B cell (primary cell): ENCODE data around the gene PGM5.

ENCODE experiments used
- EZH2 ChIP-seq: IDR thresholded peaks from 2 replicates; pipeline ENCODE4 v1.6.1; 2012; ENCODE audit warnings: borderline replicate concordance, low read depth, mild to moderate bottlenecking, moderate library complexity, low read length; ENCODE audit not compliant: insufficient read depth, poor library complexity, severe bottlenecking
- TF ChIP-seq, protein P1 (sequence below): fragments of 200-600 bp; IDR thresholded peaks from one replicate; pipeline ENCODE4 v1.8.0; 2022; ENCODE audit warnings: antibody characterized with exemption, mild to moderate bottlenecking

DNA sequence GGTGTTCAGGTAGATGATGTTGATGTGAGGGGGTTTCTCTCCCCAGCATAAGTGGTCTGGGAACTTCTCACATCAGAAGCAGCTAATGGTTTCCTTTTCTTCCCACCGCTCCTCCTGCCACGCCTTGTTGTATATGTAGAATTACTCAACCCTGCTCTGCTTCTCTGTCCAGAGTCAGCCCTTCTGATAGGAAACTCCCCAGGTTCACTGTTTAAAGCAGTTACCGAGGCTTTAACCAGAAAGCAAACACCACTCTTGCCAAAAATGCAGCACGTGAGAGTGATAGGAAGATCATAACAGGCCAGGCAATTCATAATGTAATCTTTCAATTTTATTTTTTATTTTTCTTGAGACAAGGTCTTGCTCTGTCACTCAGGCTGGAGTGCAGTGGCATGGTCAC is 194.8 kb downstream of the PGM5 start:
- TF ChIP-seq, protein P1, sequence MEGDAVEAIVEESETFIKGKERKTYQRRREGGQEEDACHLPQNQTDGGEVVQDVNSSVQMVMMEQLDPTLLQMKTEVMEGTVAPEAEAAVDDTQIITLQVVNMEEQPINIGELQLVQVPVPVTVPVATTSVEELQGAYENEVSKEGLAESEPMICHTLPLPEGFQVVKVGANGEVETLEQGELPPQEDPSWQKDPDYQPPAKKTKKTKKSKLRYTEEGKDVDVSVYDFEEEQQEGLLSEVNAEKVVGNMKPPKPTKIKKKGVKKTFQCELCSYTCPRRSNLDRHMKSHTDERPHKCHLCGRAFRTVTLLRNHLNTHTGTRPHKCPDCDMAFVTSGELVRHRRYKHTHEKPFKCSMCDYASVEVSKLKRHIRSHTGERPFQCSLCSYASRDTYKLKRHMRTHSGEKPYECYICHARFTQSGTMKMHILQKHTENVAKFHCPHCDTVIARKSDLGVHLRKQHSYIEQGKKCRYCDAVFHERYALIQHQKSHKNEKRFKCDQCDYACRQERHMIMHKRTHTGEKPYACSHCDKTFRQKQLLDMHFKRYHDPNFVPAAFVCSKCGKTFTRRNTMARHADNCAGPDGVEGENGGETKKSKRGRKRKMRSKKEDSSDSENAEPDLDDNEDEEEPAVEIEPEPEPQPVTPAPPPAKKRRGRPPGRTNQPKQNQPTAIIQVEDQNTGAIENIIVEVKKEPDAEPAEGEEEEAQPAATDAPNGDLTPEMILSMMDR, result no peak
- TF ChIP-seq EZH2, result no peak
